B cell (primary cell): Measurements from ENCODE around the gene DHX36. TPM values are rescaled to one million over a fixed set of nuclear protein-coding genes. Genes with fewer than 3 reads are reported as not detected.

Experiments
- ATAC-seq: fragments of 200-7000 bp; cut with Tn5 transposase; one replicate; pipeline ENCODE4 v1.10.0; 2021; ENCODE audit warnings: low read depth, mild to moderate bottlenecking, moderate number of reproducible peaks, moderate library complexity
- CTCF ChIA-PET: fragments of 350-600 bp; sonication (Branson Sonifier 250); formaldehyde crosslinking; loops from one replicate; lab custom pipeline; 2021; ENCODE audit warnings: antibody characterized with exemption, inconsistent platforms; lab: Charles Lee
- POLR2A ChIA-PET: fragments of 350-600 bp; sonication (Branson Sonifier 250); formaldehyde crosslinking; loops from one replicate; lab custom pipeline; 2021; ENCODE audit warnings: antibody characterized with exemption; lab: Charles Lee
- DNase-seq: peaks from one replicate; pipeline ENCODE4 v3.0.0; 2013
- H2AFZ ChIP-seq: 2 replicates; pipeline ENCODE4 v1.6.1; 2012; ENCODE audit warnings: mild to moderate bottlenecking, low read depth, low read length; ENCODE audit not compliant: insufficient read depth, poor library complexity, severe bottlenecking
- H3K27ac ChIP-seq, 2 donors: 1 replicate in 1 of 2; 2 replicates in 1 of 2; pipeline ENCODE4 v1.5.1; 2012 to 2013; ENCODE audit warnings: low read length in 2 of 2, mild to moderate bottlenecking in 2 of 2, moderate library complexity in 1 of 2
- H3K27me3 ChIP-seq, 4 experiments: fragments of 200-600 bp in 1 of 4; sonication (generic) in 1 of 4; replicated peaks in 1 of 4; 1 replicate in 2 of 4; 2 replicates in 2 of 4; pipeline versions ENCODE4 v1.6.1 to v1.7.0; 2013 to 2016; ENCODE audit warnings: low read length in 3 of 4, mild to moderate bottlenecking in 2 of 4, mixed read lengths in 1 of 4, moderate library complexity in 1 of 4; ENCODE audit not compliant: insufficient read depth in 4 of 4, control insufficient read depth in 3 of 4; ENCODE audit errors: control extremely low read depth in 1 of 4
- H3K36me3 ChIP-seq, 2 experiments: replicated peaks in 1 of 2; 1 replicate in 1 of 2; 2 replicates in 1 of 2; pipeline versions ENCODE4 v1.6.1 to v1.7.1; 2013; ENCODE audit warnings: low read length in 1 of 2; ENCODE audit not compliant: insufficient read depth in 2 of 2, control insufficient read depth in 1 of 2; ENCODE audit errors: control extremely low read depth in 1 of 2, extremely low read depth in 1 of 2
- H3K4me1 ChIP-seq, 2 donors: fragments of 200-600 bp in 1 of 2; sonication (generic) in 1 of 2; 1 replicate in 1 of 2; 2 replicates in 1 of 2; pipeline versions ENCODE4 v1.5.1 to v1.6.1; 2013 to 2017; ENCODE audit warnings: low read length in 2 of 2; ENCODE audit not compliant: control insufficient read depth in 2 of 2, insufficient read depth in 2 of 2
- H3K4me2 ChIP-seq: replicated peaks from 2 replicates; pipeline ENCODE3; 2012; ENCODE audit warnings: mild to moderate bottlenecking, low read depth, low read length; ENCODE audit not compliant: poor library complexity, severe bottlenecking
- H3K4me3 ChIP-seq, 5 experiments: fragments of 200-600 bp in 1 of 5; sonication (generic) in 1 of 5; 1 replicate in 3 of 5; 2 replicates in 2 of 5; pipeline versions ENCODE4 v1.5.1 to v1.7.0; 2011 to 2016; ENCODE audit warnings: low read length in 4 of 5, mild to moderate bottlenecking in 4 of 5, low read depth in 2 of 5, control low read depth in 1 of 5, moderate library complexity in 1 of 5; ENCODE audit not compliant: insufficient read depth in 1 of 5; ENCODE audit errors: control extremely low read depth in 1 of 5, extremely low read depth in 1 of 5
- H3K79me2 ChIP-seq: fragments of 200-600 bp; sonication (generic); one replicate; pipeline ENCODE4 v1.6.0; 2016; ENCODE audit warnings: low read length; ENCODE audit not compliant: control insufficient read depth, insufficient read depth
- H3K9ac ChIP-seq: fragments of 200-600 bp; sonication (generic); 2 replicates; pipeline ENCODE4 v1.6.1; 2017; ENCODE audit warnings: mild to moderate bottlenecking, low read length, moderate library complexity
- H3K9me3 ChIP-seq, 3 donors: one replicate each; pipeline versions ENCODE4 v1.6.1 to v1.7.1; 2013; ENCODE audit warnings: low read length in 2 of 3; ENCODE audit not compliant: control insufficient read depth in 2 of 3, insufficient read depth in 1 of 3; ENCODE audit errors: control extremely low read depth in 1 of 3
- H4K20me1 ChIP-seq: 2 replicates; pipeline ENCODE4 v1.6.0; 2012; ENCODE audit warnings: mild to moderate bottlenecking, low read length; ENCODE audit not compliant: insufficient read depth, control insufficient read depth, poor library complexity, severe bottlenecking
- H3K27ac Mint-ChIP-seq: one replicate; pipeline ENCODE4 v1.8.0; 2021; ENCODE audit warnings: mixed read lengths
- H3K27me3 Mint-ChIP-seq: one replicate; pipeline ENCODE4 v1.8.0; 2021; ENCODE audit warnings: mixed read lengths
- H3K4me1 Mint-ChIP-seq: one replicate; pipeline ENCODE4 v1.8.0; 2021; ENCODE audit warnings: mixed read lengths
- H3K4me3 Mint-ChIP-seq: one replicate; pipeline ENCODE4 v1.8.0; 2021; ENCODE audit warnings: mixed read lengths
- H3K9me3 Mint-ChIP-seq: one replicate; pipeline ENCODE4 v1.8.0; 2022; ENCODE audit warnings: mixed read lengths; ENCODE audit not compliant: insufficient read depth
- EZH2 ChIP-seq: IDR thresholded peaks from 2 replicates; pipeline ENCODE4 v1.6.1; 2012; ENCODE audit warnings: borderline replicate concordance, low read depth, mild to moderate bottlenecking, moderate library complexity, low read length; ENCODE audit not compliant: insufficient read depth, poor library complexity, severe bottlenecking
- WGBS: methylation state at CpG from one replicate; pipeline ENCODE4 v1.1.5; 2013; ENCODE audit warnings: missing lambda C conversion rate; ENCODE audit not compliant: insufficient coverage; 5-methylcytosine and 5-hydroxymethylcytosine counted together
- intact Hi-C: fragments of 100-400 bp; cut with micrococcal nuclease; formaldehyde crosslinking; loops from one replicate; pipeline ENCODE4 v1.10.0; 2022
- polyA plus RNA-seq: library from polyadenylated mRNA; depleted of rRNA; stranded (reverse); fragments of >200 nt; gene quantifications from 2 replicates; pipeline ENCODE4 v1.2.3, GENCODE V29; 2012
- total RNA-seq, 2 donors: library from RNA; stranded (reverse); fragments of 120-200 nt in 1 of 2; gene quantifications; 1 replicate in 1 of 2; 2 replicates in 1 of 2; pipeline versions ENCODE4 v1.2.3 to v1.2.4, GENCODE V29; 2013 to 2022
- TF ChIP-seq, protein P1 (sequence below): fragments of 200-600 bp; IDR thresholded peaks from one replicate; pipeline ENCODE4 v1.8.0; 2022; ENCODE audit warnings: antibody characterized with exemption, mild to moderate bottlenecking

DHX36 gene
- total and polyA plus RNA-seq, 2 donors (not counting 1 experiment from before 2014, with no cell fraction given), result 33.4 to 113 TPM

DNA sequence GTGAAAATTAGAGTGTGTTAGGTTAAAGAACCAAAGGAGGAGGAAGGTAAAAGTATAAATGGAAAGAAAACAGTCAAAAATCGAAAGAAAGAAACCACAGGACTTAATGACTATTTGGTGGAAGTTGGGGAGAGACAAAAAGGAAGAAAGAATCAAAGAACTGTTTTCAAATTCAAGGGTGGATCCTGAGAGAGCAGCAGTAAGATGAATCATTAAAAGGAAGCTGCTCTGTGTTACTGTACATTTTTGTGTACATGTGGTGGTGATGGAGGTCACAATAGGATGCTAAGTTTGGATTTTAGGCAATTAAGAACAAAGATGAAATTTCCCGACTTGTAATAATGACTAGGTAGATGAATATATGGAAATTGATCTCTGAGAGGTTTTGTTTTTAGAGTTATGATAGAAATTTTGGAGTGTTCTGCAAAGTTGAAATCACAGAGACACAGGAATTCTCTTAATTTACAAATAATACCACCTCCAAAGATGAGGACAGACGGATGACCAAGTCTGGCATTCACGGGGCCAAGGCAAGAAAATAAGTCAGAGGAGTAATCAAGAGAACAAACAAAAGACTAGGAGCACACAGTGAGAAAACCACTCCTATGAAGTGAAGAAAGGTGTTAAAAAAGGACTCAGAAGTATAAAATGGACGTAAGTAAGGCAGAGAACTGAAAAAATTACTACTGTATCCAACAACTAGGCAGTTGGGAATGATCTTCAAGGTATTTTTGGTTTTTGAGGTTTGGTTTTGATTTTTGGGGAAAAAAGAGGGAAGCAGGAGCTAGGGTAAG, 7.1 kb downstream of the DHX36 start:
- Mint-ChIP-seq H3K27ac (peak overlapping the region; percentile 22), H3K9me3 (no peaks in the 10 kb centered on the region), H3K4me1 (peaks cover 21% of the 10 kb centered on the region), H3K27me3 (no peaks in the 10 kb centered on the region), H3K4me3 (no peak overlapping the region)
- Histone ChIP-seq H3K79me2 (peaks cover 68% of the 10 kb centered on the region), H3K27ac (peak overlapping the region in 1 of 2 donors; percentile 8), H3K36me3 (peaks cover 9 to 23% of the 10 kb centered on the region in 2 experiments), H3K4me1 (peaks cover 25 to 42% of the 10 kb centered on the region in 2 donors), H3K9ac (no peak overlapping the region), H3K4me3 (no peak overlapping the region), H2AFZ (no peak overlapping the region), H3K4me2 (no peak overlapping the region), H3K27me3 (no peaks in the 10 kb centered on the region), H3K9me3 (peaks cover 0 to 2% (median 0%) of the 10 kb centered on the region in 3 donors), H4K20me1 (peaks cover 61% of the 10 kb centered on the region)
- no peak for TF ChIP-seq EZH2
- TF ChIP-seq, protein P1, sequence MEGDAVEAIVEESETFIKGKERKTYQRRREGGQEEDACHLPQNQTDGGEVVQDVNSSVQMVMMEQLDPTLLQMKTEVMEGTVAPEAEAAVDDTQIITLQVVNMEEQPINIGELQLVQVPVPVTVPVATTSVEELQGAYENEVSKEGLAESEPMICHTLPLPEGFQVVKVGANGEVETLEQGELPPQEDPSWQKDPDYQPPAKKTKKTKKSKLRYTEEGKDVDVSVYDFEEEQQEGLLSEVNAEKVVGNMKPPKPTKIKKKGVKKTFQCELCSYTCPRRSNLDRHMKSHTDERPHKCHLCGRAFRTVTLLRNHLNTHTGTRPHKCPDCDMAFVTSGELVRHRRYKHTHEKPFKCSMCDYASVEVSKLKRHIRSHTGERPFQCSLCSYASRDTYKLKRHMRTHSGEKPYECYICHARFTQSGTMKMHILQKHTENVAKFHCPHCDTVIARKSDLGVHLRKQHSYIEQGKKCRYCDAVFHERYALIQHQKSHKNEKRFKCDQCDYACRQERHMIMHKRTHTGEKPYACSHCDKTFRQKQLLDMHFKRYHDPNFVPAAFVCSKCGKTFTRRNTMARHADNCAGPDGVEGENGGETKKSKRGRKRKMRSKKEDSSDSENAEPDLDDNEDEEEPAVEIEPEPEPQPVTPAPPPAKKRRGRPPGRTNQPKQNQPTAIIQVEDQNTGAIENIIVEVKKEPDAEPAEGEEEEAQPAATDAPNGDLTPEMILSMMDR, result no peak
- ChIA-PET CTCF (no interaction called here), POLR2A (no interaction called here)
- intact Hi-C loops, result no loop called here
- DNase-seq (no peak), ATAC-seq (no peak)
- WGBS, result 67% methylated on average over 2 of the region's 5 CpGs

DNA sequence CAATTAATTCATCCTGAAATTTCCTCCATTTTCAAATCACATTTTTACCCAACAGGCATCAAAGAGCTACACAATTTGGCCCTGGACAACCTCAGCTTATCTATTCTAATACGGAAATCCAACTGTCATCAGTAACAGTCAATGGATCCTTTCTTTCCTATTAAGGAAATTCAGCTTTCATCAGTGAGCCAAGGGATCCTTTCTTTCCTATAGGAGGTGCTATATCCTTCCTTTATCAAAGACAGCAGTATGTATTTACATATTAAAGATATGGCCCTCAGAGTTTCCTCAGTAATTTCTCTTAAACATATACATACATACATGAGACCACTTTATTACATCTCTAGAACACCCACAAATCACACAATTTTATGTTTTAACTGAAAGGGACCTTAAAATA, 10.1 kb downstream of the DHX36 start:
- DNase-seq (no peak), ATAC-seq (no peak)
- Histone ChIP-seq H3K9ac (no peak overlapping the region), H3K27me3 (no peaks in the 10 kb centered on the region), H3K4me1 (peaks cover 0 to 14% of the 10 kb centered on the region in 2 donors), H3K4me2 (no peak overlapping the region), H3K36me3 (peaks cover 11 to 34% of the 10 kb centered on the region in 2 experiments), H3K79me2 (peaks cover 38% of the 10 kb centered on the region), H4K20me1 (peaks cover 35% of the 10 kb centered on the region), H3K27ac (no peak overlapping the region), H3K9me3 (peaks cover 0 to 2% (median 0%) of the 10 kb centered on the region in 3 donors), H2AFZ (no peak overlapping the region), H3K4me3 (no peak overlapping the region)
- H3K9me3 Mint-ChIP-seq, result no peaks in the 10 kb centered on the region
- no peaks in the 10 kb centered on the region for H3K27me3 Mint-ChIP-seq
- intact Hi-C loops, result no loop called here
- TF ChIP-seq, protein P1, result no peak
- TF ChIP-seq EZH2, result no peak
- POLR2A ChIA-PET, result no interaction called here
- CTCF ChIA-PET, result interaction anchor here (0.5 kb wide), 1 partner anchor 63 kb away, joined by 5 read pairs; no protein-coding TSS in a partner anchor
- 100% methylated on average over 1 of the region's 1 CpG for WGBS
- no peak overlapping the region for H3K4me3 Mint-ChIP-seq
- H3K27ac Mint-ChIP-seq, result no peak overlapping the region
- H3K4me1 Mint-ChIP-seq, result peaks cover 13% of the 10 kb centered on the region
